CD4-positive, alpha-beta T cell treated with Interleukin-15 for 4 hours (primary cell): ENCODE results near the gene LDLRAD4.
"Not testable (repeated sequence)": the region's sequence is repeated elsewhere in the genome, so short reads cannot be mapped to it uniquely, and the experiment has no call there.

ENCODE experiments used
- DNase-seq: peaks from one replicate; pipeline ENCODE4 v3.0.0-alpha.2; 2020; ENCODE audit warnings: low spot score

The LDLRAD4 gene

GRCh38 chr18:13338318-13338717, 119.8 kb downstream of the LDLRAD4 start:
- no peak for DNase-seq

- no peak for DNase-seq
These were observed 121.1 kb downstream of the LDLRAD4 start for GRCh38 chr18:13339653-13340052.

GRCh38 chr18:13346449-13346848, 127.9 kb downstream of the LDLRAD4 start:
- not testable (repeated sequence) for DNase-seq

GRCh38 chr18:13353084-13353823, 134.7 kb downstream of the LDLRAD4 start:
- DNase-seq = peak; percentile 10

GRCh38 chr18:13354402-13354801, 135.8 kb downstream of the LDLRAD4 start:
- no peak for DNase-seq

GRCh38 chr18:13356032-13356431, 137.5 kb downstream of the LDLRAD4 start:
- no peak for DNase-seq

- no peak for DNase-seq
These were observed 138.7 kb downstream of the LDLRAD4 start for GRCh38 chr18:13357289-13357688.

- DNase-seq = no peak
These were observed 140.7 kb downstream of the LDLRAD4 start for GRCh38 chr18:13359210-13359609.

- no peak for DNase-seq
These were observed 142.9 kb downstream of the LDLRAD4 start for GRCh38 chr18:13361431-13361830.

GRCh38 chr18:13362051-13362450, 143.5 kb downstream of the LDLRAD4 start:
- no peak for DNase-seq

- no peak for DNase-seq
These were observed 144.0 kb downstream of the LDLRAD4 start for GRCh38 chr18:13362607-13363006.

GRCh38 chr18:13363359-13363758, 144.8 kb downstream of the LDLRAD4 start:
- DNase-seq = no peak

GRCh38 chr18:13364721-13365205, 146.2 kb downstream of the LDLRAD4 start:
- DNase-seq = no peak

GRCh38 chr18:13366131-13366530, 147.6 kb downstream of the LDLRAD4 start:
- no peak for DNase-seq

GRCh38 chr18:13366541-13366940, 148.0 kb downstream of the LDLRAD4 start:
- no peak for DNase-seq

GRCh38 chr18:13366962-13367892, 148.7 kb downstream of the LDLRAD4 start:
- no peak for DNase-seq

GRCh38 chr18:13368080-13368813, 149.7 kb downstream of the LDLRAD4 start:
- no peak for DNase-seq

GRCh38 chr18:13369353-13369752, 150.8 kb downstream of the LDLRAD4 start:
- DNase-seq = no peak

GRCh38 chr18:13369756-13370510, 151.4 kb downstream of the LDLRAD4 start:
- no peak for DNase-seq

GRCh38 chr18:13370995-13371625, 152.6 kb downstream of the LDLRAD4 start:
- no peak for DNase-seq
